ENCODE data around the gene AOX1. TPM values are rescaled to one million over a fixed set of nuclear protein-coding genes. Genes with fewer than 3 reads are reported as not detected.

AOX1 gene
- total and polyA plus RNA-seq, 2 experiments from 2014 or later: 1.4 to 5.0 TPM

- no peak overlapping the region for H3K27ac ChIP-seq (ENCODE audit: low read depth)
- no peak overlapping the region for H3K27ac Mint-ChIP-seq
- no peaks in the 10 kb centered on the region for H3K36me3 Mint-ChIP-seq (ENCODE audit: low read depth)
- H3K27me3 Mint-ChIP-seq (ENCODE audit: insufficient read depth, low read depth, poor library complexity): no peaks in the 10 kb centered on the region
- H3F3A ChIP-seq (replicated peaks; ENCODE audit: low read depth): no peaks in the 10 kb centered on the region
- H3K4me3 Mint-ChIP-seq: no peak overlapping the region
- no peaks in the 10 kb centered on the region for H4K20me1 ChIP-seq (replicated peaks; ENCODE audit: insufficient read depth)
- no peak overlapping the region for H3K4me2 ChIP-seq
- H3K36me3 ChIP-seq (ENCODE audit: insufficient read depth): no peaks in the 10 kb centered on the region
- H3K27me3 ChIP-seq (ENCODE audit: insufficient read depth): no peaks in the 10 kb centered on the region
- no peak for ATAC-seq
- no peak overlapping the region for H2AFZ ChIP-seq
- no peak for DNase-seq (ENCODE audit: low spot score)
- no peaks in the 10 kb centered on the region for H3K9me2 ChIP-seq (ENCODE audit: insufficient read depth)
- H3K79me2 ChIP-seq (replicated peaks; ENCODE audit: insufficient read depth): no peaks in the 10 kb centered on the region
- no peak overlapping the region for H3K4me3 ChIP-seq
- H3K4me1 Mint-ChIP-seq: no peaks in the 10 kb centered on the region; the same call in 2 of the 3 replicates
- TF ChIP-seq NANOG (IDR thresholded peaks at IDR 0.05; ENCODE audit: borderline replicate concordance) (no peak), CREB1 (CRISPR knock-in tag; IDR thresholded peaks at IDR 0.05; ENCODE audit: low read depth) (no peak), STAT1 (IDR thresholded peaks at IDR 0.05; ENCODE audit: unreplicated experiment) (no peak), ZNF331 (CRISPR knock-in tag; IDR thresholded peaks at IDR 0.05; ENCODE audit: low read depth) (no peak), ETS1 (IDR thresholded peaks at IDR 0.05) (no peak), JUNB (IDR thresholded peaks at IDR 0.05; ENCODE audit: unreplicated experiment) (no peak), CTCF (conservative IDR thresholded peaks at IDR 0.05; ENCODE audit: low read depth in 2 of 2) (no peak), ZNF462 (CRISPR knock-in tag; IDR thresholded peaks at IDR 0.05) (no peak), EZH2 (IDR thresholded peaks at IDR 0.05; ENCODE audit: low read depth, unreplicated experiment) (no peak)
- H3K4me1 ChIP-seq (ENCODE audit: insufficient read depth): no peaks in the 10 kb centered on the region
- no peaks in the 10 kb centered on the region for H3K9me3 Mint-ChIP-seq
Measured at GRCh38 chr2:200673191-200673590, 87.4 kb downstream of the AOX1 start.

Data from GM23338 (cell line).